HepG2 (cell line): ENCODE data around the gene NUDT9. TPM values are rescaled to one million over a fixed set of nuclear protein-coding genes. Genes with fewer than 3 reads are reported as not detected.
"Not testable (repeated sequence)": the region's sequence is repeated elsewhere in the genome, so short reads cannot be mapped to it uniquely, and the experiment has no call there.

ENCODE experiments used
- ATAC-seq: fragments of 200-7000 bp; cut with Tn5 transposase; 3 replicates; pipeline ENCODE4 v1.9.1; 2020; ENCODE audit warnings: mild to moderate bottlenecking, moderate library complexity
- BruUV-seq: library from RNA; stranded (reverse); fragments of 400-500 nt; replicated peaks from 2 replicates; lab custom pipeline; 2021; lab: Mats Ljungman, UMichigan
- CTCF ChIA-PET: fragments of 300-600 bp; formaldehyde crosslinking; extraction: SDS; loops from one replicate; lab custom pipeline; 2021; ENCODE audit warnings: low total read pairs, inconsistent platforms, low intra/inter-chr PET ratio; lab: Yijun Ruan, JAX
- POLR2A ChIA-PET: fragments of 350-600 bp; sonication (Branson Sonifier 250); formaldehyde crosslinking; loops from one replicate; lab custom pipeline; 2020; ENCODE audit warnings: antibody characterized with exemption, inconsistent platforms; lab: Yijun Ruan, JAX
- DNase-seq: peaks from one replicate; pipeline ENCODE4 v3.0.0-alpha.2; 2015; ENCODE audit warnings: low spot score
- FAIRE-seq: peaks from 3 replicates; lab custom pipeline; 2011; peaks lifted over from hg19 to GRCh38; lab: Jason Lieb, UNC
- H2AFZ ChIP-seq: one replicate; pipeline ENCODE4 v1.6.1; 2011; ENCODE audit warnings: low read length, inconsistent platforms
- H3K27ac ChIP-seq: fragments of 300-600 bp; 3 replicates; pipeline ENCODE4 v1.8.0; 2011; ENCODE audit warnings: mixed run types, mild to moderate bottlenecking, mixed read lengths, low read length, inconsistent platforms; ENCODE audit not compliant: insufficient read depth; ENCODE audit errors: extremely low read length
- H3K27me3 ChIP-seq, 2 experiments: fragments of 200-600 bp in 1 of 2; 2 replicates in 1 of 2; 3 replicates in 1 of 2; pipeline versions ENCODE4 v1.6.0 to v1.8.0; 2011; ENCODE audit warnings: low read length in 2 of 2, mild to moderate bottlenecking in 2 of 2, moderate library complexity in 2 of 2, inconsistent platforms in 1 of 2; ENCODE audit not compliant: insufficient read depth in 2 of 2, control insufficient read depth in 1 of 2
- H3K36me3 ChIP-seq, 2 experiments: fragments of 200-600 bp in 1 of 2; replicated peaks in 1 of 2; 2 replicates in 1 of 2; 3 replicates in 1 of 2; pipeline versions ENCODE4 v1.5.1 to v1.8.0; 2011; ENCODE audit warnings: low read length in 2 of 2, inconsistent platforms in 1 of 2; ENCODE audit not compliant: insufficient read depth in 2 of 2, control insufficient read depth in 1 of 2
- H3K4me1 ChIP-seq: 2 replicates; pipeline ENCODE4 v1.5.1; 2012; ENCODE audit warnings: low read length, inconsistent platforms; ENCODE audit not compliant: insufficient read depth
- H3K4me2 ChIP-seq: 2 replicates; pipeline ENCODE4 v1.6.0; 2011; ENCODE audit warnings: low read depth, low read length, inconsistent platforms
- H3K4me3 ChIP-seq, 3 experiments: fragments of 200-600 bp in 1 of 3; sonication (generic), shearing (Covaris generic) in 1 of 3; replicated peaks in 1 of 3; 2 replicates each; pipeline ENCODE4 v1.5.1; 2011 to 2016; ENCODE audit warnings: low read length in 3 of 3, inconsistent platforms in 2 of 3, low read depth in 2 of 3, mild to moderate bottlenecking in 2 of 3, control low read depth in 1 of 3, mixed read lengths in 1 of 3; ENCODE audit not compliant: insufficient read depth in 1 of 3
- H3K79me2 ChIP-seq: one replicate; pipeline ENCODE4 v1.6.1; 2011; ENCODE audit warnings: low read length, inconsistent platforms; ENCODE audit not compliant: insufficient read depth
- H3K9ac ChIP-seq: 2 replicates; pipeline ENCODE4 v1.6.0; 2011; ENCODE audit warnings: mild to moderate bottlenecking, low read depth, low read length, inconsistent platforms; ENCODE audit not compliant: insufficient read depth
- H3K9me3 ChIP-seq: 2 replicates; pipeline ENCODE4 v1.5.1; 2012; ENCODE audit warnings: mild to moderate bottlenecking, low read length
- H4K20me1 ChIP-seq: 2 replicates; pipeline ENCODE4 v1.6.0; 2011; ENCODE audit warnings: inconsistent platforms, mild to moderate bottlenecking, low read length, moderate library complexity; ENCODE audit not compliant: insufficient read depth
- CEBPG ChIP-seq: IDR thresholded peaks from 2 replicates; pipeline ENCODE4 v1.6.1; 2016
- FOXK2 ChIP-seq: fragments of 450-650 bp; IDR thresholded peaks from 2 replicates; pipeline ENCODE4 v1.6.1; 2016
- HIVEP1 ChIP-seq: sonication (generic); formaldehyde crosslinking; IDR thresholded peaks from 2 replicates; pipeline ENCODE4 v1.4.0; 2020; ENCODE audit warnings: mild to moderate bottlenecking, missing genetic modification reagents
- JDP2 ChIP-seq: sonication (generic); formaldehyde crosslinking; IDR thresholded peaks from 2 replicates; pipeline ENCODE4 v1.8.1; 2022; ENCODE audit warnings: missing genetic modification reagents, borderline replicate concordance
- MED13 ChIP-seq: sonication (generic); formaldehyde crosslinking; IDR thresholded peaks from 2 replicates; pipeline ENCODE4 v1.5.0; 2020; ENCODE audit warnings: missing genetic modification reagents
- MEF2D ChIP-seq: sonication (generic); formaldehyde crosslinking; IDR thresholded peaks from 2 replicates; pipeline ENCODE4 v1.5.1; 2020; ENCODE audit warnings: mild to moderate bottlenecking, missing genetic modification reagents
- SOX13 ChIP-seq, 3 experiments: fragments of 450-650 bp in 1 of 3; sonication (generic) in 1 of 3; formaldehyde crosslinking in 1 of 3; IDR thresholded peaks in 2 of 3; conservative IDR thresholded peaks in 1 of 3; 2 replicates each; pipeline versions ENCODE4 v1.5.0 to v1.6.1; 2016 to 2020; ENCODE audit warnings: antibody characterized with exemption in 1 of 3, mild to moderate bottlenecking in 1 of 3, missing compliant biosample characterization in 1 of 3, missing genetic modification reagents in 1 of 3, moderate library complexity in 1 of 3
- TARDBP ChIP-seq: sonication (generic); formaldehyde crosslinking; IDR thresholded peaks from 2 replicates; pipeline ENCODE4 v1.8.0; 2022; ENCODE audit warnings: mild to moderate bottlenecking, missing genetic modification reagents
- ZNF256 ChIP-seq: sonication (generic); formaldehyde crosslinking; conservative IDR thresholded peaks from 2 replicates; pipeline ENCODE4 v1.4.0; 2020; ENCODE audit warnings: missing genetic modification reagents
- ZNF296 ChIP-seq: sonication (generic); formaldehyde crosslinking; conservative IDR thresholded peaks from 2 replicates; pipeline ENCODE4 v1.5.0; 2020; ENCODE audit warnings: mild to moderate bottlenecking, missing genetic modification reagents
- ZSCAN31 ChIP-seq: sonication (generic); formaldehyde crosslinking; IDR thresholded peaks from 2 replicates; pipeline ENCODE4 v1.5.0; 2020; ENCODE audit warnings: low read depth, mild to moderate bottlenecking, missing genetic modification reagents
- WGBS: methylation state at CpG from one replicate; pipeline ENCODE4 v1.1.6; 2017; ENCODE audit warnings: low lambda C conversion rate; 5-methylcytosine and 5-hydroxymethylcytosine counted together
- in situ Hi-C: cut with HindIII; loops from 2 replicates; pipeline ENCODE4 v1.10.0; 2017; ENCODE audit warnings: low pct_unique_long_range_greater_than_20kb; ENCODE audit not compliant: extremely low pct_ligation_motif_present
- intact Hi-C: fragments of 100-400 bp; cut with micrococcal nuclease; formaldehyde crosslinking; loops from one replicate; pipeline ENCODE4 v1.10.0; 2022; ENCODE audit not compliant: unreplicated experiment
- polyA plus RNA-seq, 8 experiments: library from polyadenylated mRNA; depleted of rRNA in 3 of 8; stranded (reverse) in 7 of 8; unstranded in 1 of 8; fragments of >200 nt; fragmentation: Illumina TruSeq in 4 of 8; extraction: Trizol in 4 of 8; gene quantifications; 2 replicates each; pipeline versions ENCODE4 v1.2.1 to v1.2.3, GENCODE V29; 2011 to 2016; ENCODE audit warnings: low read depth in 4 of 8, missing spikeins in 1 of 8, mixed read lengths in 1 of 8; ENCODE audit not compliant: insufficient read depth in 1 of 8
- total RNA-seq, 5 experiments: library from RNA; depleted of rRNA; stranded (reverse); fragments of >200 nt; fragmentation: Illumina TruSeq; extraction: Trizol; gene quantifications; 2 replicates each; pipeline ENCODE4 v1.2.3, GENCODE V29; 2016; ENCODE audit warnings: low read depth in 1 of 5

NUDT9 gene
- total and polyA plus RNA-seq, 2 of the 13 experiments (the other 11 are each of a cell fraction or from before 2014, with no cell fraction given): 10.4 to 12.3 TPM

DNA sequence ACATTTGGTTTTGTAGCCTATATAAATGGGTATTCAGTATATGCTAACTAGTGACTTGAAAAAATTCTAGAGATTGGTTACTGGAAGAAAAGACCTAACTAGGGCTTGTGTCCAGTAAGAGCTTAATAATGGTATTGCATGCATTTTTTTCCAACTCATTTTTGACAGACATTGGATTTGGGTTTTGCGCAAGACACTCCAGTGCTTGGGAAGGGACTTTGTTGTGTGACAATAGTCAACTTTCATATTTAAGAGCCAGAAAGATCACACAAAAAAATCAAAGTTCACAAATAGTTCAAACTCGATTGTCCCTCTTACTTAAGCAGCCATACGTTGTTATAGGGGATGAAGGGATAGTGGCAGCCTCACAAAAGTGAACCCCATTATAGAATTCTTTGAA lies 30.2 kb upstream of the NUDT9 start (continued):
- TF ChIP-seq JDP2 (CRISPR knock-in tag) (no peak), CEBPG (CRISPR knock-in tag) (peak; percentile 84), MEF2D (no peak), MED13 (CRISPR knock-in tag) (no peak), ZNF296 (CRISPR knock-in tag) (no peak), FOXK2 (no peak), SOX13 (IDR thresholded peaks at IDR 0.05) (no peak), SOX13 (CRISPR knock-in tag; conservative IDR thresholded peaks at IDR 0.05 in 1 of 2, IDR thresholded peaks at IDR 0.05 in 1 of 2) (peak in 1 of 2 experiments; percentile 59; a peak in 2 of 4 replicates), TARDBP (CRISPR knock-in tag) (no peak), ZSCAN31 (no peak), ZNF256 (no peak), HIVEP1 (CRISPR knock-in tag) (no peak)

DNA sequence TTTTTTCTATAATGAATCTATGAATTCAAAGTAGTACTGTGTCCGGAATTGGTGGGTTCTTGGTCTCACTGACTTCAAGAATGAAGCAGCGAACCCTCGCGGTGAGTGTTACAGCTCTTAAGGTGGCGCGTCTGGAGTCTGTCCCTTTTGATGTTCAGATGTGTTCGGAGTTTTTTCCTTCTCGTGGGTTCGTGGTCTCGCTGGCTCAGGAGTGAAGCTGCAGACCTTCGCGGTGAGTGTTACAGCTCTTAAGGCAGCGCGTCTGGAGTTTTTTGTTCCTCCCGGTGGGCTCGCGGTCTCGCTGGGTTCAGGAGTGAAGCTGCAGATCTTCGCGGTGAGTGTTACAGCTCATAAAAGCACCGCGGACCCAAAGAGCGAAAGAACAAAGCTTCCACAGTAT lies 27.3 kb upstream of the NUDT9 start:
- intact Hi-C loops, H2AFZ ChIP-seq, H3K4me2 ChIP-seq, H3K9me3 ChIP-seq, H3K27me3 ChIP-seq, in situ Hi-C loops, ATAC-seq, CTCF ChIA-PET, H3K9ac ChIP-seq, DNase-seq, FAIRE-seq, H3K4me3 ChIP-seq, H3K79me2 ChIP-seq, H3K36me3 ChIP-seq, H4K20me1 ChIP-seq, H3K27ac ChIP-seq, BruUV-seq: not testable (repeated sequence)
- POLR2A ChIA-PET: interaction anchor here (1.1 kb wide), 1 partner anchor 24 kb away, joined by 3 read pairs; no protein-coding TSS in a partner anchor
- peaks cover 16% of the 10 kb centered on the region for H3K4me1 ChIP-seq
- 92% methylated on average over 23 of the region's 23 CpGs for WGBS

DNA sequence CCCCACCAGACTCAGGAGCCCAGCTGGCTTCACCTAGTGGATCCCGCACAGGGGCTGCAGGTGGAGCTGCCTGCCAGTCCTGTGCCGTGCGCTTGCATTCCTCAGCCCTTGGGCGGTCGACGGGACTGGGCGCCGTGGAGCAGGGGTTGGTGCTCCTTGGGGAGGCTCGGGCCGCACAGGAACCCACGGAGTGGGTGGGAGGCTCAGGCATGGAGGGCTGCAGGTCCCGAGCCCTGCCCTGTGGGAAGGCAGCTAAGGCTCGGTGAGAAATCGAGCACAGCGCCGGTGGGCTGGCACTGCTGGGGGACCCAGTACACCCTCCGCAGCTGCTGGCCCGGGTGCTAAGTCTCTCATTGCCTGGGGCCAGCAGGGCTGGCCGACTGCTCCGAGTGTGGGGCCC lies 26.5 kb upstream of the NUDT9 start:
- H3K36me3 ChIP-seq, H3K9ac ChIP-seq, ATAC-seq, H3K9me3 ChIP-seq, H3K27me3 ChIP-seq, H3K4me2 ChIP-seq, in situ Hi-C loops, H2AFZ ChIP-seq, BruUV-seq, FAIRE-seq, H4K20me1 ChIP-seq, CTCF ChIA-PET, H3K79me2 ChIP-seq, intact Hi-C loops, H3K4me3 ChIP-seq, POLR2A ChIA-PET, H3K27ac ChIP-seq, DNase-seq: not testable (repeated sequence)
- no CpG with 5 or more reads among the region's 20 CpGs for WGBS
- H3K4me1 ChIP-seq: peaks cover 16% of the 10 kb centered on the region
